Effector CD4-positive, alpha-beta T cell (primary cell): ENCODE data around the gene LKAAEAR1.
A peak's percentile ranks its signal among the peaks of the same experiment; 100 is the strongest.

Experiments
- DNase-seq: peaks from one replicate; pipeline ENCODE4 v3.0.0-alpha.2; 2020

The LKAAEAR1 gene

DNA sequence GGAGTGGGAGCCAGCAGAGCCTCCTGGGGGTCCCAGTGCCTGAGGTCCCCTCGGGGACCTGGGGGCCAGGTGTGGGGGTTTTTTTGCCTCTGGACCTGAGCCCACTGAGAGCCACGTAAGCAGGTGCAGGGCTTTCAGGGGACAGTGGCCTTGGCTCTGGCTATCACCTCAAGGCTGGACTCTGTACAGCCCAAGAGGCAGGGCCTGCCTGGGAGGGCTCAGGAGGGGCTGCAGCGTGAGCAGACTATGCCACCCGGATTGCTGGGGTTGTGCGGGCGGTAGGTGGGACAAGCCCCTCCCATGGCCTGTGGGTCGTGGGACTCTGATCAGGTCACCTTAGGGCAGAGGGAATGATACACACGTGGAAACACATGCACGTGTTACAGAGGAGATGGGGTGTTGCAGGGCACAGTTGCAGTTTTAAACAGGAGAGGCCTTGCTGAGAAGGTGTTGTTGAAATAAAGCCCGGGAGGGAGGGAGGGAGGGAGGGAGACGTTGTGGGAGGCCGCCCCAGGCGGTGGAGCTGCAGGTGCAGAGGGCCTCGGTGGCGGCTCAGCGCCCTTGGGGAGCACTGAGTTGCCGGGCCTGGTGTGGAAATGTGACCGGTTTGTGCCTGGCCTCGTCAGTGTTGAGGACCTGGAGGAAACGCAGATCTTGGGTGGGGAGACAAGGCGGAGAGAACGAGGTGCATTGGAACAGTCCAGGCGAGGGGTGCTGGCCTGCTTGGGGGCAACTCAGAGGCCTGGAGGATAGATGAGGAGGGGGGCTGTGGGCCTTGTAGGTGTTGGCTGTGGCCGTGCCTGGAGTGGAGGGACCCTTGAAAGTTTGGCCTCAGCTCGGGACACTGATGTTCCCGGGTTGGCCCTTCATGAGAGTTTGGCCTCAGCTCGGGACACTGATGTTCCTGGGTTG, 18.9 kb downstream of the LKAAEAR1 start:
- no peak for DNase-seq

GRCh38 chr20:64064145-64064698, 20.0 kb downstream of the LKAAEAR1 start:
- no peak for DNase-seq

DNA sequence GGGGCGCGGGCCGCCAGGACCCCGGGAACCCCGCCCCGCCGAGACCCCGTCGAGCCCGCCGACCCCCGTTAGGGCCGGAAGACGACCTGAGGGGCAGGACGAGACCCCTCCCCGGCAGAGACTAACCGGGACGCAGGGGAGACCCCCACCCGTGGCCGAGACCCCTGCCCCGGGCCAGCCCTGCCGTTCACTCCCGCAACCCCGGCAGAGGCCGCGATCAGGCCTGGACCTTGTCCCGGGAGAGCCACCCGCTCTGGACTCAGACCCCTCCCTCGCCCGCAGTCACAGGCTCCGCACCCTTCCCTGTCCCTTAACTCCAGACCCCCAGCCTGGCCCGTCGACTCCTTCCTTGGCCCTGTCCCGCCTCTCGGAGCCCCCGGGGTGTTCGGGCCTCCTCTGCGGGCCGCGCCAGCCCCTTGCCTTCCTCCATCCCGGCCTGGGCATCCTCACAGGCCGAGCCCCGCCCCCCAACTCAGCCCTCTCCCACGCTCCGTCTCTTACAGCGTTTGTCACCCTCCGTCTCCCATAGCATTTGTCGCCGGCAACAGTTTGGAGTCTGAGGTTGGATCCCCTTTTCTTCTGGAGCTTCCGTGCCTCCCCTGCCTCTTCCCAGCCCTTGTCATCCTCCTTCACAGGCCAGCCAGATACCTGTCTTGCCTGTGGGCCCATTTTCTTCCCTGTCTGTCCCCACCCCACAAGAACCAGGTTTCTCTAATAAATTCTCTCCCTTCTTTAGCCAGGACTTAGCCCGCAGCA, 20.6 kb downstream of the LKAAEAR1 start:
- no peak for DNase-seq

DNA sequence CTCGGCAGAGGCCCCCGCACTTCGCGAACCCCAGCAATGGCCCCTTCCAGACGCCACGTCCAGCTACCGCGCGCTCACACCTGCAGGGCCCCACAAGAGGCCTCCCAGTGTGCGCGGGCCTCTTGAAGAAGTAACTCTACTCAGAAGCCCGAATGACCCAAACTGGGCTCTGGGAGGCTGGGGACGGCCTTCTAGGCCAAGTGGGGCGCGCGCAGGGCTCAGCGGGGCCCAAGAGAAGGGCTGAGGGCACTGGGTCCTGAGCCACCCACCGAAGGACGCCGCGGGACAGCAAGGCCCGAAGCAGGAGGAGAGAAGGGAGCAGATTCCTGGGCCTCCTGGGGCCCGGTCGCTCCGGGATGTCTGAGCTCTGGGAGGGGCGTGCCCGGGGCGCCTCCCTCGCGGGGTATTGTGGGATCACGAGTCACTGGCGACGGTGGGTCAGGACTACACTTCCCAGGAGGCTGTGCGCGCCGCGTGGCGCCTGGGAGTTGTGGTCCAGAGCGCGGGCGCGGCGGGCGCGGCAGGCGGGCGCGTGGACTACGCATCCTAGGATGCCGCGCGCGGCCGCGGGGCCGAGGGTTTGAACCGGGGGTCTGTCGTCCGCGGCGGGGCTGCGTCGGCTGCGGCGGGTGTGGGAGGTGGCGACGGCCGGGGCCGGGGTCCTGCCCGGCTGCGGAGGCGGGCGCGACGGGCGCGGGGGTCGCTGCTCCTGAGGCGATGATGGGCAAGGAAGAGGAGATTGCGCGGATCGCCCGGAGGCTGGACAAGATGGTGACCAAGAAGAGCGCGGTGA, 21.4 kb downstream of the LKAAEAR1 start, which contains the start of gene TCEA2:
TSS of gene TCEA2 (plus strand) at position 603 of the 793 bp plus-strand sequence. CDS start at position 718, 115 bp downstream.
- DNase-seq, result peak; percentile 90

- no peak for DNase-seq
Observed at GRCh38 chr20:64062276-64062595, 22.0 kb downstream of the LKAAEAR1 start.

GRCh38 chr20:64058536-64058935, 25.7 kb downstream of the LKAAEAR1 start:
- DNase-seq, result no peak

GRCh38 chr20:64057628-64058498, 26.3 kb downstream of the LKAAEAR1 start:
- peak; percentile 74 for DNase-seq

DNA sequence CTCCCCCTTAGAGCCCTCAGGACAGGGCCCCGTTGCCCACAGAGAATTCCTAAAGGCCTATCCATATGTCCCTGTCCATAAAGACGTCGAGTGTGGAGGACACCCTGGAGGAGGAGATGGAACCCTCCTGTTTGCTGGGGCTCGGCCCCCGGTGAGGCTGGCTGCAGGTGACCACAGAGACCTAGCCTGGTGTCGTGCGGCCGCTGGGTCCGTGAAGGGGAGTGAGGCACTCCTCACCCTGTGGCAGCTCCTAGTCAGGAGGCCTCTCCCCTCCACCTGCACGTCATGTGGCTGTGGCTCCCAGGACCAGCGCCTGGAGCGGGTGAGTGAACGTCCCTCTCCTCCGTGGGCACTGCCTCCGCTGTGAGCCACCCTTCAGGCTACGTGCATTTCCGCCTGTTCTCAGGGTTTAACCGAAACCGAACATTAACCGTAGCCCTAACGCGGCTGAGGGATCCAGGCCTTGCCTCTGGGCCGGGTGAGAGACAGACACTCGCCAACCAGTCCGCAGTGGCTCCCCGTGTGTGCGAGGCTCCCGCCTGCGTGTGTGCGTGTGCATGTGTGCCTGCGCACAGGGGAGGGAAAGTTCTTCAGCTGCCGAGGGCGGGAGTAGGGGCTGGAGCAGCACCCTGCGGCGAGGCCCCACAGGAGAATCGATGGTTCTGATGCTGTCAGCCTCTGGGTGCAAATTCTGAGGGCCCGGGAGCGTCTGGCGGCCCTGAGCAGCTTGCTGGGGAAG, 27.1 kb downstream of the LKAAEAR1 start:
- no peak for DNase-seq

DNA sequence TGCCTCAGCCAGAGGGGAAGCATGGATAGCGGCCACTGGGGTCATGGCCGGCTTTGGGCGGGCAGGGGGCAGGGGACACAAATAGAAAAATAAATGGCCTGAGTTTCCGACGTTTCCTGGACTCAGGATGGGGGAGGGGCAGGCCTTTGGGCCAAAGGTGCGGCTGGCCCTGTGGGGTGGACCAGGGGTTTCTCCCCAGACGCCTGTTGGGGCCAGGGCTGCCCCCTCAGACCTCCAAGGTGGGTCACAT, 27.6 kb downstream of the LKAAEAR1 start:
- no peak for DNase-seq

- no peak for DNase-seq
Observed at GRCh38 chr20:64055893-64056638, 28.1 kb downstream of the LKAAEAR1 start.

DNA sequence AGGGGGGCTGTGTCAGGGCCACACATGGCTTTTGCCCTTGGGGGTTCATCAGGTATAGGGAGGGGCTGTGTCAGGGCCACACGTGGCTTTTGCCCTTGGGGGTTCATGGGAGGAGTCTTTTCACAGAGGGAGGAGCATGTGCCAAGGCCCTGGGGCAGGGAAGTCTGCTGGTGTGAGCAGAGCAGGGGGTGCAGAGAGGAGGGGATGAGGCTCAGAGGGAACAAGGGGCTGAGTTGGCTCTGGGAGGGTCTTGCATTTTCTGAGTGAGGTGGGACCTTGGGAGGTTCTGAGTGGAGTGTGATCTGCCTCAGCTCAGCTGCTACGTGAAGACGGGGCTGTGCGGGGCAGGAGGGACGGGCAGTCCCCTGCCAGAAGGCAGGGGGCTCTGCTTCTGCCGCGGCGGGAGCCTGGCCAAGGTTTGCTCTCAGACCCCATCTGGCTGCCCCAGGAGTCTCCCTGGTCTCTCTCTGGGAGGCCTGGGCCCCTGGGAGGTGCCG, 28.8 kb downstream of the LKAAEAR1 start:
- no peak for DNase-seq

DNA sequence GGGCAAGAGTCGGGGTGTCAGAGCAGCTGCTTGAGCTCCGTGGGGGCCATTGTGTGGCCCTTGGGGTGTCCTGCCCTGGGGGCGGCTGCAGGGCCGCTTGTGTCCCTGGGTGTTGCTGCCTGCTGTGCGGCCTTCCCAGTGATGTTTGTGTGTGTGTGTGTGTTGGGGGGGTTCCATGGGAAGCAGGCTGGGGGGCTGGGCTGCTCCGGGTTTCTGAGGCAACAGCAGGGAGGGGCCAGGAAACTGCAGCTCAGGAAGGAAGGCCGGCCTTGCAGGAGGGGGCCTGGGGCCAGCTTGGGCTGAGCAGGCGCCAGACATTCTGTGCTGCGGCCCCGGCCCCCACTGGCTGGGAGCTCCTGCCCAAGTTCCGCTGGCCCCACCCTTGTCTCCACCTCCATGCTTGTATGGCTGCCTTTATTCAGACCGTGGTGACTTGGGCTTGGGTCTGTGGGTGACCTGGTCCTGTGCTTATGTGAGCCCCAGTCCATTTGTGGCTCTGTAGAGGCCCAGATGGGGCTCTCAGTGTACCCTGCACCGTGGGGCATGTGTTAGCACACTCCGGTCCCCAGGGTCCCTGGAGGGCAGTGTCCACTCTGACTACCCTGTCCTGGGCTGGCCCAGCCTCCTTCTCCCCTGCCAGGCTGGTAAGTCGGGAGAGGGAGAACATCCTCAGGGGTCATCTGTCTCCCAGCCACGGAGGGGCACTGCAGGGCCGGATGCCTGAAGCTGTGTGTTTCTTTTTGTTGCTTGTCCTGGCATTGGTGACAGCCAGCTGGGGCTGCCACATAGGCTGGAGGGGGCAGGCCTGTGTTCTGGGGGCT, 30.1 kb downstream of the LKAAEAR1 start:
- DNase-seq, result no peak

GRCh38 chr20:64052987-64053840, 31.0 kb downstream of the LKAAEAR1 start:
- no peak for DNase-seq

DNA sequence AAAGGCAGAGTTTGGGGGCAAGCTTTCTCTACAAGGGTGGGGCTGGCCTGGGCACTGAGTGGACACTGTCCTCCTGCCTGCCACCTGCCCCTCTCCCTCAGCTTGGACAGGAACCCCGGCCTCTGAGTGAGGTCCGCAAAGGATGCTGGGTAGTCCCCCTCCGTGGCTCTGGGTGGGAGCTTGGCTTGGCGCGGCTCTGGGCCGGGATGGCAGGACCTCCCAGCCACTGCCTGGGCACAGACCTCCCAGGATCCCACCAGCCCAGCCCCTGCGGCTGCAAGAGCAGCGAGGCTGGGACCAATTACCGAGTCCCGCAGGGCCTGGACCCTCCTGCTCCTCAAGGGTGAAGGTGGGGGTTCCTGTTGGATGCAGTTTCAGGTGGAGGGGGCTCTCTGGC, 31.9 kb downstream of the LKAAEAR1 start:
- no peak for DNase-seq

- DNase-seq, result no peak
Observed at GRCh38 chr20:64051561-64052325, 32.5 kb downstream of the LKAAEAR1 start.

GRCh38 chr20:64051033-64051452, 33.2 kb downstream of the LKAAEAR1 start:
- no peak for DNase-seq

GRCh38 chr20:64050261-64051032, 33.8 kb downstream of the LKAAEAR1 start:
- no peak for DNase-seq
